ENCODE results near the gene KRTAP4-2. TPM values are rescaled to one million over a fixed set of nuclear protein-coding genes. Genes with fewer than 3 reads are reported as not detected.
"Not testable (repeated sequence)": the region's sequence is repeated elsewhere in the genome, so short reads cannot be mapped to it uniquely, and the experiment has no call there.

The KRTAP4-2 gene
- total and polyA plus RNA-seq, 2 donors (not counting 1 experiment from before 2014, with no cell fraction given): not detected

GRCh38 chr17:41140360-41141131, 37.5 kb downstream of the KRTAP4-2 start, which contains the start of gene KRTAP4-6:
TSS of gene KRTAP4-6 (minus strand) at chr17:41140544. CDS start at chr17:41140487, 57 bp downstream.
- 97% methylated on average over 5 of the region's 6 CpGs for WGBS (ENCODE audit: insufficient coverage)
- no peak within 1 kb of the TSS for H3K4me3 Mint-ChIP-seq
- ATAC-seq (ENCODE audit: low read depth): no peak
- Histone ChIP-seq H3K36me3 (replicated peaks in 1 of 2; ENCODE audit: control extremely low read depth in 1 of 2, control insufficient read depth in 1 of 2, extremely low read depth in 1 of 2, insufficient read depth in 2 of 2, low read length in 1 of 2) (no peaks in the 10 kb centered on the region), H3K79me2 (ENCODE audit: control insufficient read depth, insufficient read depth, low read length) (no peaks in the 10 kb centered on the region), H3K27me3 (replicated peaks in 1 of 4; ENCODE audit: control extremely low read depth in 1 of 4, control insufficient read depth in 3 of 4, insufficient read depth in 4 of 4, low read length in 3 of 4) (no peaks in the 10 kb centered on the region), H3K27ac (ENCODE audit: low read length in 2 of 2) (no peak within 1 kb of the TSS), H3K9me3 (ENCODE audit: control extremely low read depth in 1 of 3, control insufficient read depth in 2 of 3, insufficient read depth in 1 of 3, low read length in 2 of 3) (peaks cover 6 to 16% (median 14%) of the 10 kb centered on the region in 3 donors), H4K20me1 (ENCODE audit: control insufficient read depth, insufficient read depth, low read length, poor library complexity, severe bottlenecking) (no peaks in the 10 kb centered on the region), H3K4me1 (ENCODE audit: control insufficient read depth in 2 of 2, insufficient read depth in 2 of 2, low read length in 2 of 2) (no peaks in the 10 kb centered on the region), H2AFZ (ENCODE audit: insufficient read depth, low read depth, low read length, poor library complexity, severe bottlenecking) (no peak within 1 kb of the TSS), H3K4me2 (replicated peaks; ENCODE audit: low read depth, low read length, poor library complexity, severe bottlenecking) (no peak within 1 kb of the TSS), H3K9ac (ENCODE audit: low read length) (no peak within 1 kb of the TSS), H3K4me3 (ENCODE audit: control extremely low read depth in 1 of 5, extremely low read depth in 1 of 5, insufficient read depth in 1 of 5, low read depth in 2 of 5, low read length in 4 of 5) (no peak within 1 kb of the TSS)
- H3K4me1 Mint-ChIP-seq: no peaks in the 10 kb centered on the region
- no peak within 1 kb of the TSS for H3K27ac Mint-ChIP-seq
- ChIA-PET POLR2A (interaction anchor here (0.7 kb wide), 1 partner anchor 733 kb away, joined by 3 read pairs; no protein-coding TSS in a partner anchor), CTCF (no interaction called here)
- intact Hi-C loops (cut with micrococcal nuclease): no loop called here
- no peak for DNase-seq
- no peak for TF ChIP-seq EZH2 (IDR thresholded peaks at IDR 0.05; ENCODE audit: borderline replicate concordance, insufficient read depth, low read depth, low read length, poor library complexity, severe bottlenecking)
- TF ChIP-seq, protein P1, sequence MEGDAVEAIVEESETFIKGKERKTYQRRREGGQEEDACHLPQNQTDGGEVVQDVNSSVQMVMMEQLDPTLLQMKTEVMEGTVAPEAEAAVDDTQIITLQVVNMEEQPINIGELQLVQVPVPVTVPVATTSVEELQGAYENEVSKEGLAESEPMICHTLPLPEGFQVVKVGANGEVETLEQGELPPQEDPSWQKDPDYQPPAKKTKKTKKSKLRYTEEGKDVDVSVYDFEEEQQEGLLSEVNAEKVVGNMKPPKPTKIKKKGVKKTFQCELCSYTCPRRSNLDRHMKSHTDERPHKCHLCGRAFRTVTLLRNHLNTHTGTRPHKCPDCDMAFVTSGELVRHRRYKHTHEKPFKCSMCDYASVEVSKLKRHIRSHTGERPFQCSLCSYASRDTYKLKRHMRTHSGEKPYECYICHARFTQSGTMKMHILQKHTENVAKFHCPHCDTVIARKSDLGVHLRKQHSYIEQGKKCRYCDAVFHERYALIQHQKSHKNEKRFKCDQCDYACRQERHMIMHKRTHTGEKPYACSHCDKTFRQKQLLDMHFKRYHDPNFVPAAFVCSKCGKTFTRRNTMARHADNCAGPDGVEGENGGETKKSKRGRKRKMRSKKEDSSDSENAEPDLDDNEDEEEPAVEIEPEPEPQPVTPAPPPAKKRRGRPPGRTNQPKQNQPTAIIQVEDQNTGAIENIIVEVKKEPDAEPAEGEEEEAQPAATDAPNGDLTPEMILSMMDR (IDR thresholded peaks at IDR 0.05): no peak
- H3K9me3 Mint-ChIP-seq (ENCODE audit: insufficient read depth): peaks cover 14% of the 10 kb centered on the region
- peaks cover 16% of the 10 kb centered on the region for H3K27me3 Mint-ChIP-seq

- peaks cover 14% of the 10 kb centered on the region for H3K9me3 Mint-ChIP-seq (ENCODE audit: insufficient read depth)
Measured at GRCh38 chr17:41139865-41140264, 38.2 kb downstream of the KRTAP4-2 start.

More at GRCh38 chr17:41139865-41140264, 38.2 kb downstream of the KRTAP4-2 start:
- POLR2A ChIA-PET: interaction anchor here (0.7 kb wide), 1 partner anchor 732 kb away, joined by 3 read pairs; no protein-coding TSS in a partner anchor
- H3K4me1 Mint-ChIP-seq; H3K4me1 ChIP-seq (ENCODE audit: control insufficient read depth in 2 of 2, insufficient read depth in 2 of 2, low read length in 2 of 2); H3K27ac Mint-ChIP-seq; H3K36me3 ChIP-seq (replicated peaks in 1 of 2; ENCODE audit: control extremely low read depth in 1 of 2, control insufficient read depth in 1 of 2, extremely low read depth in 1 of 2, insufficient read depth in 2 of 2, low read length in 1 of 2); DNase-seq; H3K4me2 ChIP-seq (replicated peaks; ENCODE audit: low read depth, low read length, poor library complexity, severe bottlenecking); H3K27me3 ChIP-seq (replicated peaks in 1 of 4; ENCODE audit: control extremely low read depth in 1 of 4, control insufficient read depth in 3 of 4, insufficient read depth in 4 of 4, low read length in 3 of 4); H3K79me2 ChIP-seq (ENCODE audit: control insufficient read depth, insufficient read depth, low read length); ATAC-seq (ENCODE audit: low read depth); H3K9ac ChIP-seq (ENCODE audit: low read length); H3K4me3 Mint-ChIP-seq; intact Hi-C loops (cut with micrococcal nuclease); CTCF ChIA-PET; H3K27ac ChIP-seq (ENCODE audit: low read length in 2 of 2); H2AFZ ChIP-seq (ENCODE audit: insufficient read depth, low read depth, low read length, poor library complexity, severe bottlenecking); H3K4me3 ChIP-seq (ENCODE audit: control extremely low read depth in 1 of 5, extremely low read depth in 1 of 5, insufficient read depth in 1 of 5, low read depth in 2 of 5, low read length in 4 of 5); H4K20me1 ChIP-seq (ENCODE audit: control insufficient read depth, insufficient read depth, low read length, poor library complexity, severe bottlenecking): not testable (repeated sequence)
- H3K27me3 Mint-ChIP-seq: peaks cover 16% of the 10 kb centered on the region
- peaks cover 6 to 16% (median 14%) of the 10 kb centered on the region in 3 donors for H3K9me3 ChIP-seq (ENCODE audit: control extremely low read depth in 1 of 3, control insufficient read depth in 2 of 3, insufficient read depth in 1 of 3, low read length in 2 of 3)
- 94% methylated on average over 12 of the region's 12 CpGs for WGBS (ENCODE audit: insufficient coverage)
